Activated CD8-positive, alpha-beta T cell treated with anti-CD3 and anti-CD28 coated beads for 36 hours (primary cell): ENCODE results near the gene MESP2. TPM values are rescaled to one million over a fixed set of nuclear protein-coding genes. Genes with fewer than 3 reads are reported as not detected.

Experiments used
- ATAC-seq: fragments of 200-7000 bp; cut with Tn5 transposase; one replicate; pipeline ENCODE4 v1.10.0; 2021; ENCODE audit warnings: mild to moderate bottlenecking, moderate library complexity
- CTCF ChIA-PET: fragments of 350-600 bp; sonication (Branson Sonifier 250); formaldehyde crosslinking; loops from one replicate; lab custom pipeline; 2021; ENCODE audit warnings: antibody characterized with exemption; lab: Charles Lee
- POLR2A ChIA-PET: fragments of 350-600 bp; sonication (Branson Sonifier 250); formaldehyde crosslinking; loops from one replicate; lab custom pipeline; 2021; ENCODE audit warnings: antibody characterized with exemption; lab: Charles Lee
- DNase-seq: peaks from one replicate; pipeline ENCODE4 v3.0.0-alpha.2; 2020
- H3K27ac Mint-ChIP-seq: one replicate; pipeline ENCODE4 v1.8.0; 2021; ENCODE audit warnings: mild to moderate bottlenecking, mixed read lengths
- H3K27me3 Mint-ChIP-seq: one replicate; pipeline ENCODE4 v1.8.0; 2021; ENCODE audit warnings: mixed read lengths
- H3K36me3 Mint-ChIP-seq: one replicate; pipeline ENCODE4 v1.8.0; 2021; ENCODE audit warnings: low read depth, mixed read lengths
- H3K4me1 Mint-ChIP-seq: one replicate; pipeline ENCODE4 v1.8.0; 2021; ENCODE audit warnings: low read depth, mixed read lengths
- H3K4me3 Mint-ChIP-seq: one replicate; pipeline ENCODE4 v1.8.0; 2021; ENCODE audit warnings: mild to moderate bottlenecking, moderate library complexity, mixed read lengths
- H3K9me3 Mint-ChIP-seq: one replicate; pipeline ENCODE4 v1.8.0; 2021; ENCODE audit warnings: mixed read lengths
- intact Hi-C: fragments of 100-400 bp; cut with micrococcal nuclease; formaldehyde crosslinking; loops from one replicate; pipeline ENCODE4 v1.10.0; 2022
- total RNA-seq, 2 experiments: library from RNA; stranded (reverse); gene quantifications; one replicate each; pipeline ENCODE4 v1.2.3, GENCODE V29; 2021
- TF ChIP-seq, protein P1 (sequence below): fragments of 200-600 bp; IDR thresholded peaks from one replicate; pipeline ENCODE4 v1.8.0; 2022; ENCODE audit warnings: antibody characterized with exemption, mild to moderate bottlenecking

MESP2 gene
- total RNA-seq, 2 experiments from 2014 or later: not detected

- intact Hi-C loops: no loop called here
Observed at GRCh38 chr15:89765694-89766093, 10.4 kb upstream of the MESP2 start.

GRCh38 chr15:89766357-89767311, 9.5 kb upstream of the MESP2 start:
- DNase-seq (no peak), ATAC-seq (no peak)
- TF ChIP-seq, protein P1, sequence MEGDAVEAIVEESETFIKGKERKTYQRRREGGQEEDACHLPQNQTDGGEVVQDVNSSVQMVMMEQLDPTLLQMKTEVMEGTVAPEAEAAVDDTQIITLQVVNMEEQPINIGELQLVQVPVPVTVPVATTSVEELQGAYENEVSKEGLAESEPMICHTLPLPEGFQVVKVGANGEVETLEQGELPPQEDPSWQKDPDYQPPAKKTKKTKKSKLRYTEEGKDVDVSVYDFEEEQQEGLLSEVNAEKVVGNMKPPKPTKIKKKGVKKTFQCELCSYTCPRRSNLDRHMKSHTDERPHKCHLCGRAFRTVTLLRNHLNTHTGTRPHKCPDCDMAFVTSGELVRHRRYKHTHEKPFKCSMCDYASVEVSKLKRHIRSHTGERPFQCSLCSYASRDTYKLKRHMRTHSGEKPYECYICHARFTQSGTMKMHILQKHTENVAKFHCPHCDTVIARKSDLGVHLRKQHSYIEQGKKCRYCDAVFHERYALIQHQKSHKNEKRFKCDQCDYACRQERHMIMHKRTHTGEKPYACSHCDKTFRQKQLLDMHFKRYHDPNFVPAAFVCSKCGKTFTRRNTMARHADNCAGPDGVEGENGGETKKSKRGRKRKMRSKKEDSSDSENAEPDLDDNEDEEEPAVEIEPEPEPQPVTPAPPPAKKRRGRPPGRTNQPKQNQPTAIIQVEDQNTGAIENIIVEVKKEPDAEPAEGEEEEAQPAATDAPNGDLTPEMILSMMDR: no peak
- no peaks in the 10 kb centered on the region for H3K4me1 Mint-ChIP-seq
- H3K4me3 Mint-ChIP-seq: no peak overlapping the region
- H3K36me3 Mint-ChIP-seq: no peaks in the 10 kb centered on the region
- no peaks in the 10 kb centered on the region for H3K27me3 Mint-ChIP-seq
- CTCF ChIA-PET: no interaction called here
- no peak overlapping the region for H3K27ac Mint-ChIP-seq
- intact Hi-C loops: no loop called here
- H3K9me3 Mint-ChIP-seq: no peaks in the 10 kb centered on the region
- POLR2A ChIA-PET: no interaction called here

More at GRCh38 chr15:89765694-89766093, 10.4 kb upstream of the MESP2 start:
- ChIA-PET CTCF (no interaction called here), POLR2A (no interaction called here)
- Mint-ChIP-seq H3K4me3 (no peak overlapping the region), H3K27ac (no peak overlapping the region), H3K4me1 (no peaks in the 10 kb centered on the region), H3K9me3 (no peaks in the 10 kb centered on the region), H3K27me3 (no peaks in the 10 kb centered on the region), H3K36me3 (no peaks in the 10 kb centered on the region)
- DNase-seq: no peak
- TF ChIP-seq, protein P1: no peak
- ATAC-seq: no peak

GRCh38 chr15:89767411-89767915, 8.7 kb upstream of the MESP2 start:
- Mint-ChIP-seq H3K27me3 (no peaks in the 10 kb centered on the region), H3K4me1 (no peaks in the 10 kb centered on the region), H3K27ac (no peak overlapping the region), H3K9me3 (no peaks in the 10 kb centered on the region), H3K36me3 (no peaks in the 10 kb centered on the region), H3K4me3 (no peak overlapping the region)
- POLR2A ChIA-PET: no interaction called here
- CTCF ChIA-PET: no interaction called here
- intact Hi-C loops: no loop called here
- DNase-seq (no peak), ATAC-seq (no peak)
- TF ChIP-seq, protein P1: no peak

DNA sequence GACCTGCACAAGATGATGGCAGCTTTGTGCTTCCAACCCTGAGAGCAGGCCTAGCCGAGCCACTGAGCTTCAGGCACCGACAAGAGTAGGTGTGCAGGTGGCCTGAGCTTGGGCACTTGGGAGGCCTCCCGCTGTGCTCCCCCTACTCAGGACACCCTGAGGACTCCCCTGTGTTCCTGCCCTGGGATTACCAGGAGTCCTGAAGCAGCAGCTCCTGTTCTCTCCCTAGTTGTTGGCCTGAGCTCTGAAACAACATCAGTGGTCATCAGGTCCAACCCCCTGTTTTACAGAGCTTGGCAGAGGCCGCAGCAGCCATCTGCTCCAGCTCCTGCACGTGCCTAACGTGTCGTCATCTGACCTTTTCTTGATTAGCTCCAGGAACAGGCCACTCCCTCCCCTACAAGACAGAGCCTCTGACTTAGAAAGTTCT, 8.0 kb upstream of the MESP2 start:
- Mint-ChIP-seq H3K9me3 (no peaks in the 10 kb centered on the region), H3K36me3 (no peaks in the 10 kb centered on the region), H3K4me3 (no peak overlapping the region), H3K27me3 (no peaks in the 10 kb centered on the region), H3K4me1 (no peaks in the 10 kb centered on the region), H3K27ac (no peak overlapping the region)
- intact Hi-C loops: no loop called here
- POLR2A ChIA-PET: no interaction called here
- TF ChIP-seq, protein P1: no peak
- DNase-seq (no peak), ATAC-seq (no peak)
- CTCF ChIA-PET: no interaction called here

GRCh38 chr15:89769366-89769765, 6.8 kb upstream of the MESP2 start:
- no peak for DNase-seq
- POLR2A ChIA-PET: no interaction called here
- H3K4me1 Mint-ChIP-seq: no peaks in the 10 kb centered on the region
- H3K36me3 Mint-ChIP-seq: no peaks in the 10 kb centered on the region
- ATAC-seq: no peak
- no peaks in the 10 kb centered on the region for H3K27me3 Mint-ChIP-seq
- no peak overlapping the region for H3K4me3 Mint-ChIP-seq
- TF ChIP-seq, protein P1: no peak
- intact Hi-C loops: no loop called here
- CTCF ChIA-PET: interaction anchor here (0.8 kb wide), 1 partner anchor 106 kb away, joined by 5 read pairs; no protein-coding TSS in a partner anchor
- no peaks in the 10 kb centered on the region for H3K9me3 Mint-ChIP-seq
- no peak overlapping the region for H3K27ac Mint-ChIP-seq
